Calu3 (cell line): ENCODE results near the gene NDUFB8. TPM values are rescaled to one million over a fixed set of nuclear protein-coding genes. Genes with fewer than 3 reads are reported as not detected.

Experiments
- BruUV-seq: library from RNA; stranded (reverse); fragments of 400-500 nt; replicated peaks from 2 replicates; lab custom pipeline; 2021; lab: Mats Ljungman, UMichigan
- CTCF ChIA-PET: fragments of 300-600 bp; sonication (Branson Sonifier 250); formaldehyde crosslinking; loops from one replicate; lab custom pipeline; 2022; ENCODE audit warnings: antibody characterized with exemption; lab: Charles Lee
- DNase-seq: peaks from one replicate; pipeline ENCODE4 v3.0.0; 2022
- H3K27ac Mint-ChIP-seq: one replicate; pipeline ENCODE4 v1.8.0; 2022; ENCODE audit warnings: mixed read lengths; ENCODE audit not compliant: unreplicated experiment
- H3K27me3 Mint-ChIP-seq: one replicate; pipeline ENCODE4 v1.8.0; 2022; ENCODE audit warnings: mixed read lengths; ENCODE audit not compliant: unreplicated experiment
- H3K36me3 Mint-ChIP-seq: one replicate; pipeline ENCODE4 v1.8.0; 2022; ENCODE audit warnings: mild to moderate bottlenecking, moderate library complexity, mixed read lengths; ENCODE audit not compliant: insufficient read depth, unreplicated experiment
- H3K4me1 Mint-ChIP-seq: one replicate; pipeline ENCODE4 v1.8.0; 2022; ENCODE audit warnings: mild to moderate bottlenecking, low read depth, mixed read lengths; ENCODE audit not compliant: unreplicated experiment
- H3K4me3 Mint-ChIP-seq: one replicate; pipeline ENCODE4 v1.8.0; 2022; ENCODE audit warnings: mild to moderate bottlenecking, low read depth, moderate library complexity, mixed read lengths; ENCODE audit not compliant: unreplicated experiment
- H3K9me3 Mint-ChIP-seq: one replicate; pipeline ENCODE4 v1.8.0; 2022; ENCODE audit warnings: low read depth, mixed read lengths; ENCODE audit not compliant: unreplicated experiment
- CTCF ChIP-seq: fragments of 200-600 bp; IDR thresholded peaks from one replicate; pipeline ENCODE4 v1.8.0; 2022; ENCODE audit warnings: antibody characterized with exemption; ENCODE audit not compliant: unreplicated experiment
- intact Hi-C: fragments of 100-400 bp; cut with micrococcal nuclease; formaldehyde crosslinking; loops from one replicate; pipeline ENCODE4 v1.10.0; 2022; ENCODE audit not compliant: unreplicated experiment
- total RNA-seq: library from RNA; stranded (reverse); gene quantifications from 2 replicates; pipeline ENCODE4 v1.2.3, GENCODE V29; 2022

The NDUFB8 gene
- total RNA-seq, 1 experiment from 2014 or later: 128 TPM

- no peak for TF ChIP-seq CTCF
- DNase-seq: no peak
- CTCF ChIA-PET: no interaction called here
- no peaks in the 10 kb centered on the region for H3K36me3 Mint-ChIP-seq
- intact Hi-C loops: no loop called here
- H3K27me3 Mint-ChIP-seq: no peaks in the 10 kb centered on the region
- no peaks in the 10 kb centered on the region for H3K4me1 Mint-ChIP-seq
- no peak overlapping the region for H3K27ac Mint-ChIP-seq
- no peaks in the 10 kb centered on the region for H3K9me3 Mint-ChIP-seq
- H3K4me3 Mint-ChIP-seq: no peak overlapping the region
- no TSS peak for BruUV-seq
These were observed 41.6 kb upstream of the NDUFB8 start for GRCh38 chr10:100571084-100571856.

- Mint-ChIP-seq H3K27me3 (no peaks in the 10 kb centered on the region), H3K4me3 (no peak overlapping the region), H3K4me1 (no peaks in the 10 kb centered on the region), H3K9me3 (no peaks in the 10 kb centered on the region), H3K27ac (no peak overlapping the region), H3K36me3 (no peaks in the 10 kb centered on the region)
- DNase-seq: no peak
- BruUV-seq: no TSS peak
- intact Hi-C loops: no loop called here
- TF ChIP-seq CTCF: no peak
- CTCF ChIA-PET: interaction anchor here (1.3 kb wide), 1 partner anchor 305 kb away, joined by 3 read pairs; no protein-coding TSS in a partner anchor
These were observed 40.8 kb upstream of the NDUFB8 start for GRCh38 chr10:100570506-100570905.

GRCh38 chr10:100569687-100570481 is 40.2 kb upstream of the NDUFB8 start:
- Mint-ChIP-seq H3K4me1 (no peaks in the 10 kb centered on the region), H3K36me3 (no peaks in the 10 kb centered on the region), H3K27ac (no peak overlapping the region), H3K4me3 (no peak overlapping the region), H3K27me3 (no peaks in the 10 kb centered on the region), H3K9me3 (no peaks in the 10 kb centered on the region)
- CTCF ChIA-PET: interaction anchor here (1.3 kb wide), 1 partner anchor 306 kb away, joined by 3 read pairs; no protein-coding TSS in a partner anchor
- intact Hi-C loops: no loop called here
- no TSS peak for BruUV-seq
- DNase-seq: no peak
- TF ChIP-seq CTCF: no peak

GRCh38 chr10:100568912-100569311 is 39.2 kb upstream of the NDUFB8 start:
- no TSS peak for BruUV-seq
- no peak overlapping the region for H3K4me3 Mint-ChIP-seq
- CTCF ChIA-PET: no interaction called here
- no peaks in the 10 kb centered on the region for H3K4me1 Mint-ChIP-seq
- H3K27me3 Mint-ChIP-seq: no peaks in the 10 kb centered on the region
- no peak for DNase-seq
- intact Hi-C loops: no loop called here
- no peak overlapping the region for H3K27ac Mint-ChIP-seq
- TF ChIP-seq CTCF: no peak
- H3K9me3 Mint-ChIP-seq: no peaks in the 10 kb centered on the region
- H3K36me3 Mint-ChIP-seq: no peaks in the 10 kb centered on the region
